WERI-Rb-1 (cell line): ENCODE data around the gene SUCNR1.
"Not testable (repeated sequence)": the region's sequence is repeated elsewhere in the genome, so short reads cannot be mapped to it uniquely, and the experiment has no call there.

ENCODE experiments used
- DNase-seq: peaks from one replicate; pipeline ENCODE4 v3.0.0-alpha.2; 2020
- H3K27ac ChIP-seq: fragments of 250-450 bp; sonication (Bioruptor Pico); 2 replicates; pipeline ENCODE4 v1.5.1; 2020; ENCODE audit warnings: mild to moderate bottlenecking, moderate library complexity
- H3K27me3 ChIP-seq: fragments of 250-450 bp; sonication (Bioruptor Pico); 2 replicates; pipeline ENCODE4 v1.5.1; 2021; ENCODE audit warnings: mild to moderate bottlenecking, low read depth, moderate library complexity; ENCODE audit not compliant: insufficient read depth, severe bottlenecking
- H3K36me3 ChIP-seq: fragments of 250-450 bp; sonication (Bioruptor Pico); 2 replicates; pipeline ENCODE4 v1.5.1; 2020; ENCODE audit warnings: mild to moderate bottlenecking, moderate library complexity
- H3K4me3 ChIP-seq: 2 replicates; pipeline ENCODE4 v1.5.1; 2011; ENCODE audit warnings: low read depth, mild to moderate bottlenecking, control low read depth, low read length
- H3K9me3 ChIP-seq: fragments of 250-450 bp; sonication (Bioruptor Pico); 2 replicates; pipeline ENCODE4 v1.5.1; 2021; ENCODE audit warnings: mild to moderate bottlenecking, moderate library complexity; ENCODE audit not compliant: severe bottlenecking
- CTCF ChIP-seq: IDR thresholded peaks from 2 replicates; pipeline ENCODE4 v1.5.1; 2011; ENCODE audit warnings: low read depth, mild to moderate bottlenecking, control low read depth, inconsistent platforms, low read length

The SUCNR1 gene

DNA sequence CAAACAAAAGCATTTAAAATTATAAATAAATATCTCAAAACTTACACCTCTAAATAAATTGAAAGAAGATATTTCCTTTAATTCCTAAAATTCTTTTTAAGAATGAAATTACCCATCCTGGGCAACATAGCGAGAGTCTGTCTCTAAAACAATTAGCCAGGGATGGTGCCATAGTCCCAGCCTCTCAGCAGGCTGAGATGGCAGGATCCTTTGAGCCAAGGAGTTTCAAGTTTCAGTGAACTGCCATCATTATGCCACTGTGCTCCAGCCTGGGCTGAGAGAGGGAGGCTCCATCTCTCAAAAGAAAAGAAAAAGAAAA lies 34.2 kb upstream of the SUCNR1 start:
- no peak for TF ChIP-seq CTCF
- DNase-seq, result no peak
- no peaks in the 10 kb centered on the region for H3K9me3 ChIP-seq
- no peak overlapping the region for H3K4me3 ChIP-seq
- no peaks in the 10 kb centered on the region for H3K36me3 ChIP-seq
- H3K27ac ChIP-seq, result no peak overlapping the region
- H3K27me3 ChIP-seq, result peaks cover 6% of the 10 kb centered on the region

DNA sequence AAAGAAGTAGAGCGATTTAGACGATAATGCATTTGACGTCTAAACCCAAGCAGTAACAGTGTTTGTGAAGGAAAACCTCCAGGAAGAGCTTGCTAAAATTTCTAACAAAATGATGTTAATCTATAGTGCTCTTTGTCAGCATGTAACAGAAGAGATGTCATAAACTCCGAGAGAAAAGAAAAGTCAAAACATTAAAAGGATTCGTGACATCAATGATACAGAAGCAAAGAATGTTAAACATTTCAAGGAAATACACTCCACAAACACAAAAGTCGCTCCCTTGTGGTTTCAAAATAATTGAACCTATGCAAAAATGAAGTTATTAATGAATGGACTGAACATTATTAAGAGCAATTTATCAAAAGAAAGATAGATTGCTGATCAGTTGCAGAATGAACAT lies 31.6 kb upstream of the SUCNR1 start:
- peaks cover 9% of the 10 kb centered on the region for H3K27me3 ChIP-seq
- H3K4me3 ChIP-seq, result no peak overlapping the region
- H3K36me3 ChIP-seq, result no peaks in the 10 kb centered on the region
- no peak for TF ChIP-seq CTCF
- H3K27ac ChIP-seq, result no peak overlapping the region
- no peaks in the 10 kb centered on the region for H3K9me3 ChIP-seq
- no peak for DNase-seq

DNA sequence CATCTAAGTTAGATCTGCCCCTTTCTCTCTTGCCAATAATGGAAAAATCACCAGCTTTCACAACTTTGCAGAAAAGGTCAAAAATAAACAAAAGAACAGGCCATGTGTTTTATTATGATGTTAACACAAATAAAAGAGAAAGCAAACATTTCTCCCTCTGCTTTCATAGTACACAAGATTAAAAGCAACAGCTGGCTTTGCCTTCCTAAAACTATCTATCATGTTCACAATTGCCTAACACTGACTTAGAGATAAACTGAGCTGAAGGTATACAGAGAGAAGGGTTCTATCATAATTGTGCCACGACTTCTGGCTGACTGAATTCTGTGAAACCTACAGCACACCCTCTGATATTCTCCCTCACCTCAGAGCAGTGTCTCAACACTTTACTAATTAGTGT lies 30.2 kb upstream of the SUCNR1 start:
- no peak for DNase-seq
- Histone ChIP-seq H3K9me3 (no peaks in the 10 kb centered on the region), H3K27me3 (peaks cover 9% of the 10 kb centered on the region), H3K36me3 (no peaks in the 10 kb centered on the region), H3K4me3 (no peak overlapping the region), H3K27ac (no peak overlapping the region)
- TF ChIP-seq CTCF, result no peak

DNA sequence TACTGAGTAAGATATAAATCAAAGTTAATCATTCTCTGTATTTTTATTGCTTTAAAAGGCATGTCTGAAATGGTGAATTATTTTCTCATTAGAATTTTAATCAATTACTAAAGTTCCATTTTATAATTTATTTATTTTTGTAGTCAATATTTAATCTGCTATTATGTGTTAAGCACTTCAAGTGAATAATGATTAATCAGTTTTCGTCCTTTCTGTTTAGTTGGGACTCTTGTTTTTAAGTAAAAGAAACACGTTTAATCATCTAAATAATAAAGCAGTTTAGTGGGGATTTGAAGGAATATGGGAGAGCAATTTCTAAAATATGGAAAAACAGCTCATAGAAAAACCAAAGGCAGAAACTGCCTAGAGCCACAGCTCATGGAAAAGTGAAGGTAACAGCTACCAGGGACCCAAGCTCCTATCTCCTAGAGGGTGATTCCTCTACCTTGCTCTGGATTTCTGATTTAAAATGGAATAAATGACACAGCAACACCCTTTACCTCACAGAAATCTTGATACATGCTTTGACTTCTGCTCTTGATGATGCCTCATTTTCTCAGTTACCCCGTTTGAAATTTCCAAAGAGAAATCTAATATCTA lies 28.0 kb upstream of the SUCNR1 start:
- no peak for TF ChIP-seq CTCF
- Histone ChIP-seq H3K36me3 (no peaks in the 10 kb centered on the region), H3K27me3 (peaks cover 6% of the 10 kb centered on the region), H3K4me3 (no peak overlapping the region), H3K9me3 (no peaks in the 10 kb centered on the region), H3K27ac (no peak overlapping the region)
- no peak for DNase-seq

DNA sequence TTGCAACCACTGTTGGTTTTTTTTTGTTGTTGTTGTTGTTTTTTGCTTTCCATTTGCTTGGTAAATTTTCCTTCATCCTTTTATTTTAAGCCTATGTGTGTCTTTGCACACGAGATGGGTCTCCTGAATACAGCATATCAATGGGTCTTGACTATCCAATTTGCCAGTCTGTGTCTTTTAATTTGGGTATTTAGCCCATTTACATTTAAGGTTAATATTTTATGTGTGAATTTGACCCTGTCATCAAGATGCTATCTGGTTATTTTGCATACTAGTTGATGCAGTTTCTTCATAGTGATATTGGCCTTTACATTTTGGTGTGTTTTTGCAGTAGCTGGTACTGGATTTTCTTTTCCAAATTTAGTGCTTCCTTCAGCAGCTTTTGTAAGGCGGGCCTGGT lies 23.4 kb upstream of the SUCNR1 start:
- not testable (repeated sequence) for H3K4me3 ChIP-seq, H3K36me3 ChIP-seq, H3K27ac ChIP-seq

DNA sequence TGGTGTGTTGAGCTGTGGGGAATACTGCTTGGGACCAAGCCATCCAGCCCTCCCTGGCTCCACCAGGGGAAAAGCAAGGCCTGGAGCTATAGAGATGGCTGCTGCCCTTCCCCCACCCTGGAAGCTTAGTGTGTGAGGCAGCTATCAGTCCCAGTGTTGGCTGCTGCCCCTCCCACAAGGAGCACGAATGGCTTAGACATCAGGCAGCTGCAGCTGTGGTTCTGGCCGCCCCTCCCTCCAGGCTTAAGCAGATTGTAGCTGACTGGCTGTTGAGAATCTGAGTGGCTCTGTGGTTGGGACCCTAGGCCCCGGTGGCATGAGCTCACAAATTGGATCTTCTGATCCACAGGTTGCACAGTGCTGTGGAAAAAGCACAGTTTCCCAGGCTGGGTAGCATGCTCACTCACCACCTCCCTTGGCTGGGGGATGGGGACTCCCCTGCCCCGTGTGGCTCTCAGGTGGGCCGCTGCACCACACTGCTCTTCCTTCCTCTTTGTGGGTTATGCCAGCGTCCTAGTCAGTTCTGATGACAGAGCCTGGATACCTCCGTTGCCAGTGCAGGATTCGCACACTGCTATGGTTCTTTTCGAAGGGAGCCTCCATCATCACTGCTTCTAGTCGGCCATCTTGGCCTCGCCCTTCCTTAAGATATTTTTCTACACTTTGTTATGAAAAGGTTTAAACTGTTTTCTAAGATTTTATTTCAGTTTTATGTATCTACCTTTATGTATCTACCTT lies 21.2 kb upstream of the SUCNR1 start:
- no peaks in the 10 kb centered on the region for H3K27me3 ChIP-seq
- no peak for TF ChIP-seq CTCF
- H3K9me3 ChIP-seq, result no peaks in the 10 kb centered on the region
- no peak overlapping the region for H3K27ac ChIP-seq
- no peaks in the 10 kb centered on the region for H3K36me3 ChIP-seq
- H3K4me3 ChIP-seq, result no peak overlapping the region
- DNase-seq, result peak; percentile 27

More for the DNA sequence above, 23.4 kb upstream of the SUCNR1 start:
- H3K27me3 ChIP-seq, DNase-seq, H3K9me3 ChIP-seq: not testable (repeated sequence)
